GM10266 (cell line): ENCODE data around the gene KCNK4.

Source experiments
- DNase-seq: peaks from one replicate; pipeline ENCODE4 v3.0.0; 2012; ENCODE audit errors: extremely low spot score
- TF ChIP-seq, protein P1 (sequence below): IDR thresholded peaks from 2 replicates; pipeline ENCODE4 v1.5.1; 2012; ENCODE audit warnings: mild to moderate bottlenecking, low read depth; ENCODE audit not compliant: control insufficient read depth, insufficient read depth; ENCODE audit errors: missing control alignments

Gene KCNK4

DNA sequence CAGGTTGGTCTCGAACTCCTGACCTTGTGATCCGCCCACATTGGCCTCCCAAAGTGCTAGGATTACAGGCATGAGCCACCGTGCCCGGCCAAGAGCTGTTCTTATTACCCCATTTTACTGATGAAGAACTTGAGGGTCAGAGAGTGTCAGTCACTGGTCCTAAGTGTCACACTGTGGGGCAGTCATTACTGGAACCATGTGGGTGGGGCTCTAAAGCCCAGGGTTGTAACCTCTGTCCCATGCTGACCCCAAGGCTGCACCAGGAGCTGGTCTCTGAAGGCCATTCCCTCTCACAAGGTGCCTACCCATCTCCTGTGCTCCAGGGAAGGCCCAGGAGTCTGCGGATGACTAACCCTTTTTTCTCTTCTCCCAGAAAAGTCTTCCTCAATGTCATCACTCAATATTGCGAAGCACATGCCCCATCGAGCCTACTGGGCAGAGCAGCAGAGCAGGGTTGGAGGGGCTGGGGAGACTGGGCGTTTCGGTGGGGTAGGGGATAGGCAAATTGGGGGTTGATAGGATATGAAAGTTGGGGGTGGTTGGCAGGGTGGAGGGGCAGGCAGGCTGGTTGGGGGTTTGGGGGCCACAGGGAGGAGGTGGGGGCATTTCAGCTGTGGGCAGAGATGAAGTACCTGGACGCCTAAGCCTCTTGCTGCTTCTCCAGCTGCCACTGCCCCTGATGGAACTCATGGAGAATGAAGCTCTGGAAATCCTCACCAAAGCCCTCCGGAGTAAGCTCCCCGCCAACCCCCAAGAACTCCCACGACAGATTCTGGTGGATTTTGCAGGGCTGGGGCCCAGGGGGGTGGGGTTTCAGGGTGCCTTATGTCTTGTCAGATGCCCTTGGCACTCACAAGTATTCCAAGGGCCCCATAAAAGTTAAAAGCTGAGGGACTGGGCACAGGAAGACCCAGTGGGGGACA, 12.3 kb downstream of the KCNK4 start:
- no peak for DNase-seq
- TF ChIP-seq, protein P1, sequence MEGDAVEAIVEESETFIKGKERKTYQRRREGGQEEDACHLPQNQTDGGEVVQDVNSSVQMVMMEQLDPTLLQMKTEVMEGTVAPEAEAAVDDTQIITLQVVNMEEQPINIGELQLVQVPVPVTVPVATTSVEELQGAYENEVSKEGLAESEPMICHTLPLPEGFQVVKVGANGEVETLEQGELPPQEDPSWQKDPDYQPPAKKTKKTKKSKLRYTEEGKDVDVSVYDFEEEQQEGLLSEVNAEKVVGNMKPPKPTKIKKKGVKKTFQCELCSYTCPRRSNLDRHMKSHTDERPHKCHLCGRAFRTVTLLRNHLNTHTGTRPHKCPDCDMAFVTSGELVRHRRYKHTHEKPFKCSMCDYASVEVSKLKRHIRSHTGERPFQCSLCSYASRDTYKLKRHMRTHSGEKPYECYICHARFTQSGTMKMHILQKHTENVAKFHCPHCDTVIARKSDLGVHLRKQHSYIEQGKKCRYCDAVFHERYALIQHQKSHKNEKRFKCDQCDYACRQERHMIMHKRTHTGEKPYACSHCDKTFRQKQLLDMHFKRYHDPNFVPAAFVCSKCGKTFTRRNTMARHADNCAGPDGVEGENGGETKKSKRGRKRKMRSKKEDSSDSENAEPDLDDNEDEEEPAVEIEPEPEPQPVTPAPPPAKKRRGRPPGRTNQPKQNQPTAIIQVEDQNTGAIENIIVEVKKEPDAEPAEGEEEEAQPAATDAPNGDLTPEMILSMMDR: no peak

DNA sequence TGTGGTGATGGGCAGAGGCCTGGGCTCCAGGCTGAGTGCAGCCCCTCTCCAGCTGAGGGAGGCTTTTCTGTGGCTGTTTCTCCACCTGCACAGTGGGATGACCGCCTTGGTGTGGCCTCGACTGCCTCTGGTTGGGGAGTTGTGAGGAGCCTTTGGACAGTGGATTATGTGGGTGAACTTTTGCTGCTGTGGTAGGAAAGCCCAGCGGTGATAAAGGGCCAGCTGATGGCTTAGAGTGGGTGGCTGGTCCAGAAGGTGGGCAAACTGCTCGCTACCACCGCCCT, 12.9 kb downstream of the KCNK4 start:
- TF ChIP-seq, protein P1: no peak

DNA sequence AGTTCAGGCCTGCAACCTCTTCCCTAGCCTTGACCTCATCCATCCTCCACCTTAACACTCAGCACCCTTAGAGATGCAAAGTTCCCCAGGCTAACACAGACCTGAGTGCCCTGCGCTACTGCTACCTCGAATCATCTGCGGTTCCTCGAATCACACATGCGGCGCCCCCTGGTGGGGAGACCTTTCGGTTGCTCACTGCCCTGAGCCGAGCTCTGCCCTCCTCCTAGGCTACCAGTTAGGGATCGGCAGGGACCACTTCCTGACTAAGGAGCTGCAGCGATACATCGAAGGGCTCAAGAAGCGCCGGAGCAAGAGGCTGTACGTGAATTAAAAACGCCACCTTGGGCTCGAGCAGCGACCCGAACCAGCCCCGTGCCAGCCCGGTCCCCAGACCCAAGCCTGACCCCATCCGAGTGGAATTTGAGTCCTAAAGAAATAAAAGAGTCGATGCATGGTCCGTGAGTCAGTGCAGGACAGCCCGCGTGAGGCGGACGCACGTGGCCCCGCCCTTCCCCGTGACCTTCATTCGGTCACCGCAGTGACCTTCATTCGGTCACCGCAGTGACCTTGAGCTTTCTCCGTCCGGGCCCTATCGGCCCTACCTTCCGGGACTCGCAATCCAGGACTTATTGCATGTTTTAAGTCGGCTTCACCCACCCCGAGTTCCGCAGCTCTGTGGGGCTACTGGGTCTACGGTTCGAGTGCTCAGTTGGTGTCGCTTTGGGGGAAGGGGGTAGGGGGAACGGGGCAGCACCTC, 13.4 kb downstream of the KCNK4 start:
- TF ChIP-seq, protein P1: peak; percentile 92

More for the DNA sequence above, 12.9 kb downstream of the KCNK4 start:
- DNase-seq: no peak

DNA sequence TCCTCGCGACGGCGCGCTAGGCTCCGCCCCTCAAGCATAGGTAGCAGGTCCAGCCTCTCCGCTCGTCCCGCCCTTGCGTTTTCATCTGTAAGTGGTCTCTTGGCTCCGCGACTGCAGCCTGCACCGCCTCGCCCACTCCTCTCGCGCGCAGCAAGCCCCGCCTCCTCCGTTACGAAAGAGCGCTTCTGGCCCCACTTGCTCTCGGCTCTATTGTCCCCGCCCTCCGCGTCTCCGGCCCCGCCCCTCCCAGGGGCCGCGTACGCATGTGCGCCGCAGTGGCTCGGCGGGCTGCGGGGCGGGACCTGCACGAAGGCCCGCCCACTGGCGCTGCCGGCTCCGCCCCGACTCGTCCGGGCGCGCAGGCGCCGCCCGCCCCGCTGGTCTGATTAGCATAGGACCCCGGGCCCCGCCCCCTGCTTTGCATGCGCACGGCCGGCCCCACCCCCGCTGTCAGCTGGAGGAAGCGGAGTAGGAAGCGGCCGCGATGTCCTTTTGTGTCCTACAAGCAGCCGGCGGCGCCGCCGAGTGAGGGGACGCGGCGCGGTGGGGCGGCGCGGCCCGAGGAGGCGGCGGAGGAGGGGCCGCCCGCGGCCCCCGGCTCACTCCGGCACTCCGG, 14.1 kb downstream of the KCNK4 start, which contains the start of gene ESRRA:
Gene ESRRA (plus strand): TSS at position 450 of the 616 bp plus-strand sequence. CDS start 1,656 bp downstream, outside the sequence.
- TF ChIP-seq, protein P1: no peak
- DNase-seq: peak; percentile 100

More for the DNA sequence above, 13.4 kb downstream of the KCNK4 start:
- DNase-seq: peak; percentile 89

DNA sequence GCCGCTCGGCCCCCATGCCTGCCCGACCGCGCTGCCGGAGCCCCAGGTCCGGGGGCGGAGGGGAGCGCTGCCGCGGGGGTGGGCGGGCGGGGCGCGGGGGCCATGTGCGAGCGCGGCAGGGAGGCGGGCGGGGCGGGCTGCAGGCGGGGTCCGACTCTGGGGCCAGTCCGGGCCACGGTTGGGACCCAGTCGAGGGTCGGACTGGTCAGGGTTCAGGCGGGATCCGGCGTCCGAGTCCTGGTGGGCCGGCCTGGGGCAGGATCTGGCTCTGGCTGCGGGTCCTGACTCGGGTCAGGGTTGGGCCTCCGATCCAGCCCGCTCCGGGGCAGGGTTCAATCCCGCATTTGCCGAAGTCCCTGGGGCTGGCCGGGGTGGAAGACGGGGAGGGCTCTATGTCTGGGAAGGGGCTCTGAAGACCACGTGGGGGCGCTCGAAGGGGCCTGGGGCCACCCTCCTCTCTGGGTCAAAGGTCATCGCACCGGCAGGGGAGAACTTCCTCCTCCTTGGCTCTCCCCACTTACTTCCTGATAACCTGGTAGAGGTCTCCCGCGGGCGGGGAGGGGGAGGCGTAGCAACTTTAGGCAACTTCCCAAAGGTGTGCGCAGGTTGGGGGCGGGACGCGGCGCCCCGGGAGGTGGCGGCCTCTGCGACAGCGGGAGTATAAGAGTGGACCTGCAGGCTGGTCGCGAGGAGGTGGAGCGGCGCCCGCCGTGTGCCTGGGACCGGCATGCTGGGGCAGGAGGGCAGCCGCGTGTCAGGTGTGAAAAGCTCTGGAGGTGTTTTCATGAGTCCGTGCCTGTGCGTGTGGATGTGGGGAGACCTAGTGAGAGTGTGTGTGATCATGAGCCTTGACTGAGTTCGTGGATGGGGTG, 14.8 kb downstream of the KCNK4 start:
- TF ChIP-seq, protein P1: peak; percentile 50
- no peak for DNase-seq

DNA sequence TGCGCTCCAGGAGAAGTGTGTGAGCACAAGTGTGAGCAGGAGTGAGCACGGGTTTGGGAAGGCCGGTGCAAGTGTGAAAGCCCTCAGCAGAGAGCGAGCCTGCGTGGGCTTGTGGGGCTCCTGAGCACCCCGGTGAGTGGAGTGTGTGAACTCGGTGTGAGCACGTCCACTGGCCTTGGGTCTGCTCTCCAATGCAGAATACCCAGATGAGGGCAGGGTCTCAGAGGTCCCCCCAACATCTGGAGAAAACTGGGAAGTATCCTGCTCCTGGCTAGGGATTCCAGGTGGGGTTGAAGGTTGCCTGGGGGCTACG, 15.4 kb downstream of the KCNK4 start:
- no peak for DNase-seq
- TF ChIP-seq, protein P1: no peak
